ENCODE data around the gene ODC1. TPM values are rescaled to one million over a fixed set of nuclear protein-coding genes. Genes with fewer than 3 reads are reported as not detected.

ODC1 gene
- total RNA-seq, 4 donors from 2014 or later, result 105 to 142 (median 121) TPM

GRCh38 chr2:10441948-10442347, 6.2 kb downstream of the ODC1 start:
- no peaks in the 10 kb centered on the region for H3K27me3 ChIP-seq
- 89% methylated on average over 8 of the region's 8 CpGs for WGBS
- H3K4me3 ChIP-seq, result no peak overlapping the region
- DNase-seq (ENCODE audit: extremely low spot score), result no peak
- peaks cover 39 to 59% (median 57%) of the 10 kb centered on the region in 4 donors for H3K36me3 ChIP-seq
- intact Hi-C loops (cut with DNase I), result loop anchor here (10.0 kb wide), 2 partner anchors 223 to 487 kb away; partner anchors contain the start of gene GRHL1
- H3K4me1 ChIP-seq, result peaks cover 16 to 40% (median 36%) of the 10 kb centered on the region in 4 donors
- no peak overlapping the region for H3K27ac ChIP-seq (replicated peaks in 1 of 4)
- H3K9me3 ChIP-seq, result no peaks in the 10 kb centered on the region
- TF ChIP-seq POLR2A (IDR thresholded peaks at IDR 0.05; ENCODE audit: low read depth) (no peak), CTCF (IDR thresholded peaks at IDR 0.05) (no peak), POLR2AphosphoS5 (IDR thresholded peaks at IDR 0.05) (no peak), EP300 (IDR thresholded peaks at IDR 0.05) (no peak)

GRCh38 chr2:10440736-10441135, 7.4 kb downstream of the ODC1 start:
- Histone ChIP-seq H3K9me3 (no peaks in the 10 kb centered on the region), H3K27me3 (no peaks in the 10 kb centered on the region), H3K27ac (replicated peaks in 1 of 4) (no peak overlapping the region), H3K4me3 (no peak overlapping the region), H3K36me3 (peaks cover 39 to 59% (median 57%) of the 10 kb centered on the region in 4 donors), H3K4me1 (peaks cover 7 to 28% (median 24%) of the 10 kb centered on the region in 4 donors)
- intact Hi-C loops (cut with DNase I), result loop anchor here (10.0 kb wide), 2 partner anchors 224 to 486 kb away; partner anchors contain the start of gene GRHL1
- WGBS, result 87% methylated on average over 6 of the region's 6 CpGs
- no peak for DNase-seq (ENCODE audit: extremely low spot score)
- TF ChIP-seq CTCF (IDR thresholded peaks at IDR 0.05) (no peak), POLR2A (IDR thresholded peaks at IDR 0.05; ENCODE audit: low read depth) (no peak), EP300 (IDR thresholded peaks at IDR 0.05) (no peak), POLR2AphosphoS5 (IDR thresholded peaks at IDR 0.05) (no peak)

- Histone ChIP-seq H3K9me3 (no peaks in the 10 kb centered on the region), H3K36me3 (peaks cover 39 to 58% (median 57%) of the 10 kb centered on the region in 4 donors), H3K27ac (replicated peaks in 1 of 4) (peak overlapping the region in 1 of 4 donors; percentile 30), H3K27me3 (no peaks in the 10 kb centered on the region), H3K4me3 (no peak overlapping the region), H3K4me1 (peaks cover 1 to 24% (median 17%) of the 10 kb centered on the region in 4 donors)
- 73% methylated on average over 7 of the region's 8 CpGs for WGBS
- intact Hi-C loops (cut with DNase I), result loop anchor here (10.0 kb wide), 2 partner anchors 225 to 485 kb away; partner anchors contain the start of gene GRHL1
- DNase-seq (ENCODE audit: extremely low spot score), result no peak
- TF ChIP-seq EP300 (IDR thresholded peaks at IDR 0.05), result no peak
- no peak for TF ChIP-seq POLR2AphosphoS5 (IDR thresholded peaks at IDR 0.05)
- TF ChIP-seq CTCF (IDR thresholded peaks at IDR 0.05), result no peak
- no peak for TF ChIP-seq POLR2A (IDR thresholded peaks at IDR 0.05; ENCODE audit: low read depth)
Measured at GRCh38 chr2:10439971-10440370, 8.2 kb downstream of the ODC1 start.

- no peak for DNase-seq (ENCODE audit: extremely low spot score)
- intact Hi-C loops (cut with DNase I), result no loop called here
- Histone ChIP-seq H3K4me1 (peaks cover 3 to 24% (median 17%) of the 10 kb centered on the region in 4 donors), H3K27ac (replicated peaks in 1 of 4) (peak overlapping the region in 1 of 4 donors; percentile 30), H3K36me3 (peaks cover 39 to 52% (median 52%) of the 10 kb centered on the region in 4 donors), H3K4me3 (no peak overlapping the region), H3K27me3 (peaks cover 0 to 4% (median 0%) of the 10 kb centered on the region in 4 donors), H3K9me3 (no peaks in the 10 kb centered on the region)
- TF ChIP-seq CTCF (IDR thresholded peaks at IDR 0.05), result no peak
- TF ChIP-seq POLR2AphosphoS5 (IDR thresholded peaks at IDR 0.05), result no peak
- no peak for TF ChIP-seq POLR2A (IDR thresholded peaks at IDR 0.05; ENCODE audit: low read depth)
- no peak for TF ChIP-seq EP300 (IDR thresholded peaks at IDR 0.05)
- 70% methylated on average over 10 of the region's 11 CpGs for WGBS
Measured at GRCh38 chr2:10439185-10439879, 8.8 kb downstream of the ODC1 start.

Data from esophagus muscularis mucosa (tissue), 4 donors.